Omental fat pad (tissue), 4 donors: ENCODE results near the gene CLIC5. TPM values are rescaled to one million over a fixed set of nuclear protein-coding genes. Genes with fewer than 3 reads are reported as not detected.

Experiments
- ATAC-seq: fragments of 150-250 bp; one replicate; pipeline ENCODE4 v1.9.1; 2016; ENCODE audit warnings: mild to moderate bottlenecking, moderate library complexity; ENCODE audit not compliant: low FRiP score
- DNase-seq: peaks from one replicate; pipeline ENCODE4 v3.0.0-alpha.2; 2019; ENCODE audit warnings: low spot score
- CTCF ChIP-seq, 3 donors: fragments of 450-650 bp; IDR thresholded peaks; one replicate each; pipeline ENCODE4 v1.5.1; 2016 to 2017; ENCODE audit warnings: antibody characterized with exemption in 3 of 3, mild to moderate bottlenecking in 3 of 3, moderate library complexity in 2 of 3
- total RNA-seq, 4 donors: library from RNA; depleted of rRNA; stranded (reverse); fragments of >200 nt; gene quantifications; one replicate each; pipeline ENCODE4 v1.1.0, GENCODE V29; 2016

The CLIC5 gene
- total RNA-seq, 4 donors from 2014 or later: 9.4 to 56.0 (median 21.5) TPM

- ATAC-seq (no peak), DNase-seq (no peak)
Observed at GRCh38 chr6:46036911-46037310, 21.3 kb upstream of the CLIC5 start.

GRCh38 chr6:46035242-46035641 is 19.6 kb upstream of the CLIC5 start:
- no peak for DNase-seq
- no peak for ATAC-seq
- no peak for TF ChIP-seq CTCF (IDR thresholded peaks at IDR 0.05)

More at GRCh38 chr6:46036911-46037310, 21.3 kb upstream of the CLIC5 start:
- no peak for TF ChIP-seq CTCF (IDR thresholded peaks at IDR 0.05)

- DNase-seq (no peak), ATAC-seq (no peak)
- TF ChIP-seq CTCF (IDR thresholded peaks at IDR 0.05): no peak
Observed at GRCh38 chr6:46032110-46032998, 16.7 kb upstream of the CLIC5 start.

- ATAC-seq (no peak), DNase-seq (no peak)
- no peak for TF ChIP-seq CTCF (IDR thresholded peaks at IDR 0.05)
Observed at GRCh38 chr6:46029602-46030001, 13.9 kb upstream of the CLIC5 start.

GRCh38 chr6:46026307-46026706 is 10.6 kb upstream of the CLIC5 start:
- no peak for TF ChIP-seq CTCF (IDR thresholded peaks at IDR 0.05)
- no peak for DNase-seq
- ATAC-seq: no peak

- no peak for TF ChIP-seq CTCF (IDR thresholded peaks at IDR 0.05)
- DNase-seq: no peak
- no peak for ATAC-seq
Observed at GRCh38 chr6:46025573-46025972, 9.9 kb upstream of the CLIC5 start.
